HCT116 (cell line): ENCODE results near the gene ZNF784. TPM values are rescaled to one million over a fixed set of nuclear protein-coding genes. Genes with fewer than 3 reads are reported as not detected.

ENCODE experiments used
- ATAC-seq: fragments of 200-7000 bp; cut with Tn5 transposase; 2 replicates; pipeline ENCODE4 v1.9.1; 2020; ENCODE audit warnings: mild to moderate bottlenecking, moderate library complexity
- BruUV-seq: library from RNA; stranded (reverse); fragments of 400-500 nt; replicated peaks from 2 replicates; lab custom pipeline; 2021; lab: Mats Ljungman, UMichigan
- CTCF ChIA-PET: fragments of 300-600 bp; sonication (Branson Sonifier 250); formaldehyde crosslinking; loops from one replicate; lab custom pipeline; 2021; ENCODE audit warnings: antibody characterized with exemption; lab: Charles Lee
- POLR2A ChIA-PET: fragments of 300-600, 350-600 bp; sonication (Branson Sonifier 250); formaldehyde crosslinking; loops from one replicate; lab custom pipeline; 2021; ENCODE audit warnings: antibody characterized with exemption; lab: Charles Lee
- RAD21 ChIA-PET, 2 experiments: fragments of 300-600 bp; sonication (Branson Sonifier 250); formaldehyde crosslinking; loops; one replicate each; lab custom pipeline; 2023; ENCODE audit warnings: low total read pairs in 2 of 2; ENCODE audit not compliant: uncharacterized antibody in 2 of 2, unreplicated experiment in 2 of 2, low non-redundant PET in 1 of 2; lab: Charles Lee
- DNase-seq: peaks from one replicate; pipeline ENCODE4 v3.0.0-alpha.2; 2010; ENCODE audit warnings: low read depth, low spot score
- H2AFZ ChIP-seq: fragments of 200-600 bp; shearing (Covaris generic), sonication (generic); 2 replicates; pipeline ENCODE4 v1.6.1; 2017; ENCODE audit warnings: low read depth, mixed run types, mixed read lengths, antibody characterized with exemption, low read length; ENCODE audit not compliant: poor library complexity, severe bottlenecking
- H3K27ac ChIP-seq: 2 replicates; pipeline ENCODE4 v1.5.1; 2012; ENCODE audit warnings: low read depth, low read length
- H3K27me3 ChIP-seq: fragments of 200-600 bp; sonication (generic); 2 replicates; pipeline ENCODE4 v1.6.1; 2016; ENCODE audit warnings: mixed run types, low read length, mixed read lengths; ENCODE audit not compliant: insufficient read depth
- H3K36me3 ChIP-seq, 2 experiments: fragments of 200-500 bp in 1 of 2; fragments of 200-600 bp in 1 of 2; sonication (Bioruptor generic) in 1 of 2; sonication (generic) in 1 of 2; 2 replicates each; pipeline versions ENCODE4 v1.5.1 to v1.6.1; 2014 to 2016; ENCODE audit warnings: low read length in 2 of 2, inconsistent platforms in 1 of 2, mixed read lengths in 1 of 2, mixed run types in 1 of 2; ENCODE audit not compliant: insufficient read depth in 2 of 2, control insufficient read depth in 1 of 2
- H3K4me1 ChIP-seq, 2 experiments: fragments of 200-600 bp in 1 of 2; sonication (generic) in 1 of 2; 2 replicates each; pipeline versions ENCODE4 v1.5.1 to v1.6.1; 2012 to 2017; ENCODE audit warnings: low read length in 2 of 2, inconsistent platforms in 1 of 2, mild to moderate bottlenecking in 1 of 2, mixed read lengths in 1 of 2, mixed run types in 1 of 2, moderate library complexity in 1 of 2; ENCODE audit not compliant: insufficient read depth in 2 of 2, control insufficient read depth in 1 of 2
- H3K4me2 ChIP-seq: fragments of 200-600 bp; sonication (generic); 2 replicates; pipeline ENCODE4 v1.6.1; 2017; ENCODE audit warnings: mixed run types, low read length, mixed read lengths
- H3K4me3 ChIP-seq, 2 experiments: fragments of 200-600 bp in 1 of 2; sonication (generic) in 1 of 2; replicated peaks in 1 of 2; 2 replicates each; pipeline ENCODE4 v1.5.1; 2011 to 2016; ENCODE audit warnings: low read length in 2 of 2, control low read depth in 1 of 2, low read depth in 1 of 2, mild to moderate bottlenecking in 1 of 2, mixed read lengths in 1 of 2, mixed run types in 1 of 2
- H3K79me2 ChIP-seq: fragments of 200-600 bp; sonication (generic); 2 replicates; pipeline ENCODE4 v1.6.1; 2017; ENCODE audit warnings: mild to moderate bottlenecking, mixed run types, low read length, moderate library complexity, mixed read lengths; ENCODE audit not compliant: insufficient read depth
- H3K9ac ChIP-seq: fragments of 200-600 bp; sonication (generic); 2 replicates; pipeline ENCODE4 v1.6.1; 2016; ENCODE audit warnings: low read length, mixed read lengths
- H3K9me2 ChIP-seq: fragments of 200-600 bp; sonication (generic), shearing (Covaris generic); 2 replicates; pipeline ENCODE4 v1.6.1; 2017; ENCODE audit warnings: mixed run types, mild to moderate bottlenecking, moderate library complexity; ENCODE audit not compliant: insufficient read depth
- H3K9me3 ChIP-seq, 2 experiments: fragments of 200-500 bp in 1 of 2; fragments of 200-600 bp in 1 of 2; sonication (Bioruptor generic) in 1 of 2; sonication (generic) in 1 of 2; 2 replicates each; pipeline ENCODE4 v1.6.1; 2014 to 2017; ENCODE audit warnings: low read length in 2 of 2, mixed read lengths in 2 of 2, inconsistent platforms in 1 of 2, low read depth in 1 of 2, mild to moderate bottlenecking in 1 of 2, mixed run types in 1 of 2, moderate library complexity in 1 of 2; ENCODE audit not compliant: control insufficient read depth in 1 of 2, insufficient read depth in 1 of 2
- H4K20me1 ChIP-seq: fragments of 200-600 bp; sonication (generic), shearing (Covaris generic); 2 replicates; pipeline ENCODE4 v1.6.1; 2017; ENCODE audit warnings: mixed run types, mild to moderate bottlenecking, moderate library complexity; ENCODE audit not compliant: insufficient read depth
- EGR1 ChIP-seq: IDR thresholded peaks from 2 replicates; pipeline ENCODE4 v1.6.1; 2012; ENCODE audit warnings: low read depth
- FOSL1 ChIP-seq: IDR thresholded peaks from 2 replicates; pipeline ENCODE4 v1.6.1; 2012; ENCODE audit warnings: low read depth
- POLR2AphosphoS5 ChIP-seq: IDR thresholded peaks from 2 replicates; pipeline ENCODE4 v1.6.1; 2011; ENCODE audit warnings: mild to moderate bottlenecking, low read depth, low read length, moderate library complexity
- SIN3A ChIP-seq: IDR thresholded peaks from 2 replicates; pipeline ENCODE4 v1.6.1; 2012; ENCODE audit warnings: low read depth
- SP1 ChIP-seq: IDR thresholded peaks from 2 replicates; pipeline ENCODE4 v1.6.1; 2012; ENCODE audit warnings: low read depth
- SRF ChIP-seq: IDR thresholded peaks from 2 replicates; pipeline ENCODE4 v1.6.1; 2012; ENCODE audit warnings: low read depth
- TCF7L2 ChIP-seq: IDR thresholded peaks from 2 replicates; pipeline ENCODE4 v1.7.0; 2011; ENCODE audit warnings: borderline replicate concordance, inconsistent platforms; ENCODE audit not compliant: insufficient read depth, insufficient read length; ENCODE audit errors: extremely low read depth
- ZNF274 ChIP-seq: fragments of 200-500 bp; sonication (Bioruptor generic); IDR thresholded peaks from 2 replicates; pipeline ENCODE4 v1.6.1; 2014; ENCODE audit warnings: mild to moderate bottlenecking, low read depth, low read length, inconsistent platforms
- intact Hi-C: fragments of 100-400 bp; cut with micrococcal nuclease; formaldehyde crosslinking; loops from 2 replicates; pipeline ENCODE4 v1.10.0; 2022
- total RNA-seq: library from RNA; stranded (reverse); gene quantifications from one replicate; pipeline ENCODE4 v1.2.1, GENCODE V29; 2021; ENCODE audit not compliant: unreplicated experiment
- TF ChIP-seq, protein P1 (sequence below), 3 experiments: fragments of 200-600 bp in 1 of 3; sonication (generic) in 1 of 3; IDR thresholded peaks in 2 of 3; conservative IDR thresholded peaks in 1 of 3; 2 replicates each; pipeline ENCODE4 v1.5.1; 2012 to 2017; ENCODE audit warnings: low read depth in 2 of 3, low read length in 2 of 3, antibody characterized with exemption in 1 of 3, borderline replicate concordance in 1 of 3, control low read depth in 1 of 3, mild to moderate bottlenecking in 1 of 3, mixed read lengths in 1 of 3, mixed run types in 1 of 3, moderate library complexity in 1 of 3; ENCODE audit not compliant: insufficient read depth in 1 of 3
- TF ChIP-seq, protein P2 (sequence below): IDR thresholded peaks from 2 replicates; pipeline ENCODE4 v1.6.1; 2011; ENCODE audit warnings: mild to moderate bottlenecking, low read length, moderate library complexity; ENCODE audit not compliant: insufficient replicate concordance; ENCODE audit errors: extremely low read depth

ZNF784 gene
- total RNA-seq, 1 experiment from 2014 or later = 5.3 TPM

DNA sequence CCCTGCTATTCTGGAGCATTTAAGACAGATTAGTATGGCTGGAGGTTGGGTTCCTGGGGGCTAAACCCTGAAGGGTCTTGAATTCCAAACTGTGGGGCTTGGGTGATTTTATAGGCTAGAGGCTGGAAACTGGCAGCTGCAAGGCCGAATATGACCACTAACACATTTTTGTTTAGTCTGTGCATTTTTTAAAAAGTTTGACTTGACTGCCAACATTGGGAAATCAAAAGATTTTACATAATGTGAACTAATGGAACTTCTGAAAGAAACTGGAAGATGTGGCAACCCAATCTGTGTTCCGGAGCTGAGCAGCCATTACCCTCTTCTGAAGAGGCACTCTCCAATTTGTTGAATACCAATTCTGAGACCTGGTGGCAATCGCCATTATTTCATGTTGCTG is 5.1 kb downstream of the ZNF784 start:
- H3K9me2 ChIP-seq = no peaks in the 10 kb centered on the region
- ATAC-seq (no peak), DNase-seq (no peak)
- no peaks in the 10 kb centered on the region for H4K20me1 ChIP-seq
- RAD21 ChIA-PET = interaction anchor here in 1 of 2 experiments (0.7 kb wide), 1 partner anchor 20 kb away, joined by 3 read pairs; no protein-coding TSS in a partner anchor
- H3K9me3 ChIP-seq = no peaks in the 10 kb centered on the region
- H3K4me3 ChIP-seq = no peak overlapping the region
- POLR2A ChIA-PET = no interaction called here
- no peak overlapping the region for H3K9ac ChIP-seq
- no peak overlapping the region for H2AFZ ChIP-seq
- H3K27me3 ChIP-seq = no peaks in the 10 kb centered on the region
- CTCF ChIA-PET = interaction anchor here (0.7 to 1.6 kb wide), 2 partner anchors 13 to 14 kb away, joined by 3 to 5 read pairs; partner anchors contain the start of gene ZNF865
- peaks cover 3 to 6% of the 10 kb centered on the region in 2 experiments; a peak in 3 of 4 replicates for H3K4me1 ChIP-seq
- H3K4me2 ChIP-seq = no peak overlapping the region
- no peaks in the 10 kb centered on the region for H3K79me2 ChIP-seq
- intact Hi-C loops = no loop called here
- no TSS peak for BruUV-seq
- no peak overlapping the region for H3K27ac ChIP-seq
- TF ChIP-seq SRF (no peak), SIN3A (no peak), SP1 (no peak), FOSL1 (no peak), ZNF274 (no peak), EGR1 (no peak), TCF7L2 (no peak), POLR2AphosphoS5 (no peak)
- TF ChIP-seq, protein P1, sequence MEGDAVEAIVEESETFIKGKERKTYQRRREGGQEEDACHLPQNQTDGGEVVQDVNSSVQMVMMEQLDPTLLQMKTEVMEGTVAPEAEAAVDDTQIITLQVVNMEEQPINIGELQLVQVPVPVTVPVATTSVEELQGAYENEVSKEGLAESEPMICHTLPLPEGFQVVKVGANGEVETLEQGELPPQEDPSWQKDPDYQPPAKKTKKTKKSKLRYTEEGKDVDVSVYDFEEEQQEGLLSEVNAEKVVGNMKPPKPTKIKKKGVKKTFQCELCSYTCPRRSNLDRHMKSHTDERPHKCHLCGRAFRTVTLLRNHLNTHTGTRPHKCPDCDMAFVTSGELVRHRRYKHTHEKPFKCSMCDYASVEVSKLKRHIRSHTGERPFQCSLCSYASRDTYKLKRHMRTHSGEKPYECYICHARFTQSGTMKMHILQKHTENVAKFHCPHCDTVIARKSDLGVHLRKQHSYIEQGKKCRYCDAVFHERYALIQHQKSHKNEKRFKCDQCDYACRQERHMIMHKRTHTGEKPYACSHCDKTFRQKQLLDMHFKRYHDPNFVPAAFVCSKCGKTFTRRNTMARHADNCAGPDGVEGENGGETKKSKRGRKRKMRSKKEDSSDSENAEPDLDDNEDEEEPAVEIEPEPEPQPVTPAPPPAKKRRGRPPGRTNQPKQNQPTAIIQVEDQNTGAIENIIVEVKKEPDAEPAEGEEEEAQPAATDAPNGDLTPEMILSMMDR (IDR thresholded peaks at IDR 0.05 in 2 of 3, conservative IDR thresholded peaks at IDR 0.05 in 1 of 3; ENCODE audit: borderline replicate concordance in 1 of 3, insufficient read depth in 1 of 3, low read depth in 2 of 3, low read length in 2 of 3) = no peak
- TF ChIP-seq, protein P2, sequence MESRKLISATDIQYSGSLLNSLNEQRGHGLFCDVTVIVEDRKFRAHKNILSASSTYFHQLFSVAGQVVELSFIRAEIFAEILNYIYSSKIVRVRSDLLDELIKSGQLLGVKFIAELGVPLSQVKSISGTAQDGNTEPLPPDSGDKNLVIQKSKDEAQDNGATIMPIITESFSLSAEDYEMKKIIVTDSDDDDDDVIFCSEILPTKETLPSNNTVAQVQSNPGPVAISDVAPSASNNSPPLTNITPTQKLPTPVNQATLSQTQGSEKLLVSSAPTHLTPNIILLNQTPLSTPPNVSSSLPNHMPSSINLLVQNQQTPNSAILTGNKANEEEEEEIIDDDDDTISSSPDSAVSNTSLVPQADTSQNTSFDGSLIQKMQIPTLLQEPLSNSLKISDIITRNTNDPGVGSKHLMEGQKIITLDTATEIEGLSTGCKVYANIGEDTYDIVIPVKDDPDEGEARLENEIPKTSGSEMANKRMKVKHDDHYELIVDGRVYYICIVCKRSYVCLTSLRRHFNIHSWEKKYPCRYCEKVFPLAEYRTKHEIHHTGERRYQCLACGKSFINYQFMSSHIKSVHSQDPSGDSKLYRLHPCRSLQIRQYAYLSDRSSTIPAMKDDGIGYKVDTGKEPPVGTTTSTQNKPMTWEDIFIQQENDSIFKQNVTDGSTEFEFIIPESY = no peak
- peaks cover 0 to 6% of the 10 kb centered on the region in 2 experiments; a peak in 2 of 4 replicates for H3K36me3 ChIP-seq
